ENCODE data around the gene NECTIN2. TPM values are rescaled to one million over a fixed set of nuclear protein-coding genes. Genes with fewer than 3 reads are reported as not detected.
A peak's percentile ranks its signal among the peaks of the same experiment; 100 is the strongest.

The NECTIN2 gene
- total RNA-seq = 38.4 TPM
- polyA plus RNA-seq (ENCODE audit: insufficient read depth in 1 of 8, insufficient read length in 8 of 8, low replicate concordance in 1 of 8) = 10 to 100 TPM; 48.7 to 61.8 (median 54.7) TPM
- long read RNA-seq, donor 1, transcript NECTIN2-202 (6 exons, 2,112 nt) = major isoform, 10 of 11 reads
- long read RNA-seq, donor 1, partial matches to known transcripts = 0 of 11 reads
- long read RNA-seq, donor 1, other reads (novel, unspliced or antisense) = 0 of 11 reads
- long read RNA-seq, donor 2 = 0 reads
- long read RNA-seq, donor 3, transcript NECTIN2-202 (6 exons, 2,112 nt) = major isoform, 21 of 49 reads
- long read RNA-seq, donor 3, transcript NECTIN2-201 (9 exons, 2,466 nt) = minor isoform, 6 of 49 reads
- long read RNA-seq, donor 3, partial matches to known transcripts = 22 of 49 reads
- long read RNA-seq, donor 3, other reads (novel, unspliced or antisense) = 0 of 49 reads
- long read RNA-seq, donor 4, transcript NECTIN2-202 (6 exons, 2,112 nt) = major isoform, 7 of 11 reads
- long read RNA-seq, donor 4, partial matches to known transcripts = 0 of 11 reads
- long read RNA-seq, donor 4, other reads (novel, unspliced or antisense) = 0 of 11 reads
- long read RNA-seq, donor 5, transcript NECTIN2-201 (9 exons, 2,466 nt) = minor isoform, 8 of 69 reads
- long read RNA-seq, donor 5, transcript NECTIN2-202 (6 exons, 2,112 nt) = major isoform, 36 of 69 reads
- long read RNA-seq, donor 5, partial matches to known transcripts = 25 of 69 reads
- long read RNA-seq, donor 5, other reads (novel, unspliced or antisense) = 0 of 69 reads
- long read RNA-seq, donor 6, transcript NECTIN2-202 (6 exons, 2,112 nt) = major isoform, 17 of 20 reads
- long read RNA-seq, donor 6, partial matches to known transcripts = 0 of 20 reads
- long read RNA-seq, donor 6, other reads (novel, unspliced or antisense) = 0 of 20 reads
- long read RNA-seq, donor 7, transcript NECTIN2-202 (6 exons, 2,112 nt) = major isoform, 14 of 17 reads
- long read RNA-seq, donor 7, partial matches to known transcripts = 0 of 17 reads
- long read RNA-seq, donor 7, other reads (novel, unspliced or antisense) = 0 of 17 reads
- long read RNA-seq, donor 8, partial matches to known transcripts = 0 of 5 reads
- long read RNA-seq, donor 8, other reads (novel, unspliced or antisense) = 0 of 5 reads
- long read RNA-seq, donor 9, transcript NECTIN2-202 (6 exons, 2,112 nt) = major isoform, 10 of 12 reads
- long read RNA-seq, donor 9, partial matches to known transcripts = 0 of 12 reads
- long read RNA-seq, donor 9, other reads (novel, unspliced or antisense) = 0 of 12 reads
- long read RNA-seq, donor 10, transcript NECTIN2-202 (6 exons, 2,112 nt) = major isoform, 10 of 12 reads
- long read RNA-seq, donor 10, partial matches to known transcripts = 0 of 12 reads
- long read RNA-seq, donor 10, other reads (novel, unspliced or antisense) = 0 of 12 reads
- long read RNA-seq, donor 11, transcript NECTIN2-202 (6 exons, 2,112 nt) = major isoform, 9 of 10 reads
- long read RNA-seq, donor 11, partial matches to known transcripts = 0 of 10 reads
- long read RNA-seq, donor 11, other reads (novel, unspliced or antisense) = 0 of 10 reads

DNA sequence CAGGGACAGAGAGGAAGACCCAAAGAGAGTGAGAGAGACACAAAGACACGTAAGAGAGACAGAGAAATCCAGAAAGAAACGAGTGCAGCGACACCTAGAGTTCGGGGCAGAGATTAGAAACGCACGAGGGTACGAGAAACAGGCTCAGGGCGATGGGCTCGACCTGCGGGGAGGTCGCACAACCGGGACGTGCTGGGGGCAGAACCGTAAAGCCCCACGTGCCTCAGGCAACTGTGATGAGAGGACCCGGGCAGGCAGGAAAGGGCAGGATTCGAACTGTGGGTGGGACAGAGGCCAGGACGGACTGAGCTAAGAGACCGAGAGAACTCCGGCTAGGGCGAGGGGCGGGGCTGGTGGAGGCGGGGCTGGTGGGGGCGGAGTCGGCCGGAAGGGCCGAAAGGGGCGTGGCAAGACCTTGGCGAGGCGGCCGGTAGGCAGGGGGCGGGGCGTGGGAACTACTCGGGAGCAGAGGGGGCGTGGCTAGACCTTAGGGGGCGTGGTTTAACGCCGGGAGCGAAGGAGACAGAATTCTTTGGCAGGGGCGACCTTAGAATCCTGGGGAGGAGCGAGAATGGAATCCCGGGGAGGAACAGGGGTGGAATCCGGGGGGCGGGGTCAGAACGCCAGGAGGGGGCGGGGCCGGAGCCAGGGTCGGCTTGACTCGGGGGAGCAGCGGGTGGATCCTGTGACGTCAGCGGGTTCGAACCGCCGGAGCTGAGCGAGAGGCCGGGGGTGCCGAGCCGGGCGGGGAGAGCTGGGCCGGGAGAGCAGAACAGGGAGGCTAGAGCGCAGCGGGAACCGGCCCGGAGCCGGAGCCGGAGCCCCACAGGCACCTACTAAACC is at the start of gene NECTIN2:
TSS of gene NECTIN2 (plus strand) at position 686 of the 843 bp plus-strand sequence. CDS start 229 bp downstream, outside the sequence.
- H3K4me1 ChIP-seq (ENCODE audit: control insufficient read depth, insufficient read depth, low read length) = peaks cover 42% of the 10 kb centered on the region
- under 1% methylated on average over 67 of the region's 67 CpGs for WGBS (ENCODE audit: insufficient coverage)

GRCh38 chr19:44796701-44797115 is 49.4 kb upstream of the NECTIN2 start:
- 7% methylated on average over 5 of the region's 12 CpGs for WGBS (ENCODE audit: insufficient coverage)

More for the DNA sequence above, at the start of gene NECTIN2:
- peak within 1 kb of the TSS; percentile 95 for H3K27ac ChIP-seq (ENCODE audit: low read length)
- peak; percentile 98 for DNase-seq
- no peaks in the 10 kb centered on the region for H3K36me3 ChIP-seq (ENCODE audit: control insufficient read depth, insufficient read depth, low read length)
- H3K9me3 ChIP-seq (replicated peaks; ENCODE audit: control insufficient read depth, low read depth, low read length) = no peaks in the 10 kb centered on the region
- peak within 1 kb of the TSS; percentile 91 for H3K4me3 ChIP-seq (ENCODE audit: low read length)
- peaks cover 2% of the 10 kb centered on the region for H3K27me3 ChIP-seq (ENCODE audit: control insufficient read depth, insufficient read depth, low read length)

DNA sequence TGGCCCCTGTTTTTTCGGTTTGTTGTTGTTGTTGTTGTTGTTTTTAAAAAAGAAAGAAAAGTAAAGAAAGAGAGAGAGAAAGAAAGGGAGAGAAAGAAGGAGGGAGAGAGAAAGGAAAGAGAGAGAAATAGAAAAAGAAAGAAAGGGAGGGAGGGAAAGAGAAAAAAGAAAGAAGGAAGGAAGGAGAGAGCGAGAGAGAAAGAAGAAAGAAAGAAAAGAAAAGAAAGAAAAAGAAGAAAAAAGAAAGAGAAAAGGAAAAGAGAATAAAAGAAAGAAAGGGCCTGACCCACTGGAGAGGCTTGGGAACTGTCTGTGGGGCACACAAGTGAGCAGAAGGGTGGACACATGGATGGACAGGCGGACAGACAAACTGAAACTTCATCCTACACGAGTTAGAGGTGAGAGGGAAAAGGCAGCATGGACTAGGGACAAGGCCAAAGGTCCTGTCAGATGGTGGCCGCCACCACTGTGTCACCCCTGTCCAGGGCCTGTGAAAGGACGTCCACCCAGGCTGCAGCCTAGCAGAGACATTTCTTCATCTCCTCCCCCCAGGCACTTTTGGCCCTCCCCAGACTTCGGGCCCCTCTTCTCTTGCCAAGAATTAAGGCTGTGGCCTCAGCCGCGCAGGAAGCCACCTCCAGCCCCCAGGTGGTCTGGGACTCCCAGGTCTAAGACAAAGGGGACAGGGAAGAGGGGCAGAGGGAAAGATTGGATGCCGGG is 46.3 kb upstream of the NECTIN2 start:
- H3K36me3 ChIP-seq (ENCODE audit: control insufficient read depth, insufficient read depth, low read length) = no peaks in the 10 kb centered on the region
- 75% methylated on average over 6 of the region's 10 CpGs for WGBS (ENCODE audit: insufficient coverage)
- no peak for DNase-seq
- H3K27me3 ChIP-seq (ENCODE audit: control insufficient read depth, insufficient read depth, low read length) = no peaks in the 10 kb centered on the region
- H3K4me3 ChIP-seq (ENCODE audit: low read length) = no peak overlapping the region
- H3K9me3 ChIP-seq (replicated peaks; ENCODE audit: control insufficient read depth, low read depth, low read length) = no peaks in the 10 kb centered on the region
- no peak overlapping the region for H3K27ac ChIP-seq (ENCODE audit: low read length)
- H3K4me1 ChIP-seq (ENCODE audit: control insufficient read depth, insufficient read depth, low read length) = peaks cover 15% of the 10 kb centered on the region

More at GRCh38 chr19:44796701-44797115, 49.4 kb upstream of the NECTIN2 start:
- Histone ChIP-seq H3K27me3 (ENCODE audit: control insufficient read depth, insufficient read depth, low read length) (no peaks in the 10 kb centered on the region), H3K4me1 (ENCODE audit: control insufficient read depth, insufficient read depth, low read length) (peaks cover 15% of the 10 kb centered on the region), H3K27ac (ENCODE audit: low read length) (peak overlapping the region; percentile 77), H3K4me3 (ENCODE audit: low read length) (no peak overlapping the region), H3K36me3 (ENCODE audit: control insufficient read depth, insufficient read depth, low read length) (no peaks in the 10 kb centered on the region), H3K9me3 (replicated peaks; ENCODE audit: control insufficient read depth, low read depth, low read length) (no peaks in the 10 kb centered on the region)
- peak; percentile 63 for DNase-seq

- Histone ChIP-seq H3K4me3 (ENCODE audit: low read length) (no peak overlapping the region), H3K27me3 (ENCODE audit: control insufficient read depth, insufficient read depth, low read length) (no peaks in the 10 kb centered on the region), H3K36me3 (ENCODE audit: control insufficient read depth, insufficient read depth, low read length) (no peaks in the 10 kb centered on the region), H3K9me3 (replicated peaks; ENCODE audit: control insufficient read depth, low read depth, low read length) (no peaks in the 10 kb centered on the region), H3K4me1 (ENCODE audit: control insufficient read depth, insufficient read depth, low read length) (peaks cover 15% of the 10 kb centered on the region), H3K27ac (ENCODE audit: low read length) (no peak overlapping the region)
- peak; percentile 81 for DNase-seq
- no CpG with 5 or more reads among the region's 3 CpGs for WGBS (ENCODE audit: insufficient coverage)
These were observed 45.6 kb upstream of the NECTIN2 start for GRCh38 chr19:44800461-44800860.

DNA sequence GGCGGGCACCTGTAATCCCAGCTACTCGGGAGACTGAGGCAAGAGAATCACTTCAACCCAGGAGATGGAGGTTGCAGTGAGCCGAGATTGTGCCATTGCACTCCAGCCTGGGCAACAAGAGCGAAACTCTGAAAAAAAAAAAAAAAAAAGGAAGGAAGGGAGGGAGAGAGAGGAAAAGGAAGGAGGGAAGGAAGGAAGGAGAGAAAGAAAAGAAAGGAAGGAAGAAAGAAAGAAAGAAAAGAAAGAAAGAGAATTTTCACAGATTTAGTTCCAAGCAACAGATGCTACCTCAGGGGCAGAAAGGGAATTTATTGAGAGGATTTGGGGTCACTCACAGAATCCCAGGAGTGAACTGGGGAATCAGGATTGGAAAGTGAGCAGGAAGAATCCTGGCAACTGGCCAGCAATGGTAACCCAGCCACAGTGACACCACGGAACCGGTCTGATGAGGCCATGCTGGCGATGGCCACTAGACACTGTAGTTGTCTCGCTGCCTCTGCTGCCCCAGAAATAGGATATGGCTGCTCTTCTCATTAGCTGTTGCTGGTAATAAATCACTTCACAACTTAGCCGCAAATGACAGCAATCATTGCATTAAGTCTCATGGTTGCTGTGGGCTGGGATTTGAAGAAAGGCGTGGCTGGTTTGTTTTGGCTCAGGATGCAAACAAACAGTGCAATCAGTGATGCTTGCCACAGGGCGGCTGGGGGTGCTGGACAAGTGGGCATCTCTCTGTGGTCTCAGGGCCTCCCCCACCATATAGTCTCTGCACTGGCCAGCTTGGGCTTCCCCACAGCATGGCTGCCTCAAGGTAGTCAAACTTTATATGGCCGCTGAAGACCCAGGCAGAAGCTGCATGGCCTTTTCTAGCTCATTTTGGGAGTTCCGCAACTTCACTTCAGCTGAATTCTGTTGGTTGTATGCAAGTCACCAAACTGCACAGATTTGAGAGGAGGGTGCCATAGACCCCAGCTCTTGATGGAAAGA is 42.4 kb upstream of the NECTIN2 start:
- no peak overlapping the region for H3K4me3 ChIP-seq (ENCODE audit: low read length)
- H3K4me1 ChIP-seq (ENCODE audit: control insufficient read depth, insufficient read depth, low read length) = peaks cover 24% of the 10 kb centered on the region
- no peak for DNase-seq
- H3K36me3 ChIP-seq (ENCODE audit: control insufficient read depth, insufficient read depth, low read length) = no peaks in the 10 kb centered on the region
- no peak overlapping the region for H3K27ac ChIP-seq (ENCODE audit: low read length)
- H3K27me3 ChIP-seq (ENCODE audit: control insufficient read depth, insufficient read depth, low read length) = no peaks in the 10 kb centered on the region
- no peaks in the 10 kb centered on the region for H3K9me3 ChIP-seq (replicated peaks; ENCODE audit: control insufficient read depth, low read depth, low read length)
- WGBS (ENCODE audit: insufficient coverage) = 75% methylated on average over 8 of the region's 13 CpGs

DNA sequence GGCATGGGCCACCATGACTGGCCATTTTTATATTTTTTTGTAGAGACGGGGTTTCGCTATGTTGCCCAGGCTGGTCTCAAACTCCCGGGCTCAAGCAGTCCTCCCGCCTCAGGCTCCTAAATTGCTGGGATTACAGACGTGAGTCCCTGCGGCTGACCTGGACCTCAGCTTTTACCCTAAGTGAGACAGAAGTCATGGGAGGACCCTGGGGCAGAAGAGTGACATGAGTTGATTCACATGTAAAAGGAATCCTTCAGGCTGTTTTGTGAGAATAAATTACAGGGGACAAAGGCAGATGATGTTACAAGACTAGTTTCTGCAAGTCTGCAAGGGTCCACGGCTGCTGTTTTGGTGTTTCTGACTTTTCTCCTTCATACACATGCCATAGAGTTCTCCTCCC is 39.8 kb upstream of the NECTIN2 start:
- H3K27ac ChIP-seq (ENCODE audit: low read length) = no peak overlapping the region
- no peak for DNase-seq
- H3K4me1 ChIP-seq (ENCODE audit: control insufficient read depth, insufficient read depth, low read length) = peaks cover 42% of the 10 kb centered on the region
- H3K27me3 ChIP-seq (ENCODE audit: control insufficient read depth, insufficient read depth, low read length) = no peaks in the 10 kb centered on the region
- no peak overlapping the region for H3K4me3 ChIP-seq (ENCODE audit: low read length)
- peaks cover 4% of the 10 kb centered on the region for H3K36me3 ChIP-seq (ENCODE audit: control insufficient read depth, insufficient read depth, low read length)
- 66% methylated on average over 6 of the region's 7 CpGs for WGBS (ENCODE audit: insufficient coverage)
- H3K9me3 ChIP-seq (replicated peaks; ENCODE audit: control insufficient read depth, low read depth, low read length) = no peaks in the 10 kb centered on the region

- no peak for DNase-seq
These were observed 38.9 kb upstream of the NECTIN2 start for GRCh38 chr19:44807162-44807561.

More at GRCh38 chr19:44807162-44807561, 38.9 kb upstream of the NECTIN2 start:
- Histone ChIP-seq H3K9me3 (replicated peaks; ENCODE audit: control insufficient read depth, low read depth, low read length) (no peaks in the 10 kb centered on the region), H3K4me1 (ENCODE audit: control insufficient read depth, insufficient read depth, low read length) (peaks cover 43% of the 10 kb centered on the region), H3K27ac (ENCODE audit: low read length) (no peak overlapping the region), H3K27me3 (ENCODE audit: control insufficient read depth, insufficient read depth, low read length) (no peaks in the 10 kb centered on the region), H3K36me3 (ENCODE audit: control insufficient read depth, insufficient read depth, low read length) (peaks cover 8% of the 10 kb centered on the region), H3K4me3 (ENCODE audit: low read length) (no peak overlapping the region)
- WGBS (ENCODE audit: insufficient coverage) = 63% methylated on average over 3 of the region's 5 CpGs

Data from muscle of leg (tissue), 16 donors.